SH-SY5Y (cell line): ENCODE data around the gene FAAP20.

Experiments
- GATA2 ChIP-seq: IDR thresholded peaks from 2 replicates; pipeline ENCODE4 v1.6.1; 2011; ENCODE audit warnings: mild to moderate bottlenecking, low read depth, low read length
- GATA3 ChIP-seq: IDR thresholded peaks from 2 replicates; pipeline ENCODE4 v1.6.1; 2011; ENCODE audit warnings: low read depth, mild to moderate bottlenecking, low read length, moderate library complexity

DNA sequence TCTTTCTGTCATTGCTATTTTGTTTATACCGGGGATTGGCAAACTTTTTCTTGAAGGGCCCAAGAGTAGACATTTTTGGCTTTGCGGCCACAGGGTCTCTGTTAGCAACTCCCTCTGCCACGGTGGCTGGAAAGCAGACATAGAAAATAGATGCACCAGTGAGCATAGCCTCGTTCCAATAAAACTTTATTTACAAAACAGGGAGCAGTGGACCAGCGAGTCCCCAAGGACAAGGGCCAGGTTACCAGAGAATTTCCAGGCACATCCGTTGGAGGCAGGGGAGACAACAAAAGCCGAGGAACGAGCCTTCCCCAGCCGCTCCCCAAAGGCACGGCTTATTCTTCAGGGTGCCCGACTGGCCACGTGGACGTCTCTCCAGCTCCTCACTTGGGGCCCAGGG is 26.5 kb downstream of the FAAP20 start:
- no peak for TF ChIP-seq GATA2
- no peak for TF ChIP-seq GATA3
